NOMO-1 (cell line): ENCODE results near the gene IFNL2.
"Not testable (repeated sequence)": the region's sequence is repeated elsewhere in the genome, so short reads cannot be mapped to it uniquely, and the experiment has no call there.

Source experiments
- DNase-seq, 2 experiments: peaks; one replicate each; lab custom pipeline; 2025; ENCODE audit not compliant: unreplicated experiment in 2 of 2; lab: John Stamatoyannopoulos, UW

Gene IFNL2

GRCh38 chr19:39252458-39252857 is 15.7 kb upstream of the IFNL2 start:
- no peak for DNase-seq

- DNase-seq: no peak
Measured at GRCh38 chr19:39253374-39254149, 14.6 kb upstream of the IFNL2 start.

GRCh38 chr19:39254531-39255345 is 13.5 kb upstream of the IFNL2 start:
- no peak for DNase-seq

- DNase-seq: no peak
Measured at GRCh38 chr19:39257227-39257626, 11.0 kb upstream of the IFNL2 start.

- no peak for DNase-seq
Measured at GRCh38 chr19:39261704-39262103, 6.5 kb upstream of the IFNL2 start.

GRCh38 chr19:39262496-39262895 is 5.7 kb upstream of the IFNL2 start:
- DNase-seq: no peak

- DNase-seq: no peak
Measured at GRCh38 chr19:39263912-39264305, 4.3 kb upstream of the IFNL2 start.

GRCh38 chr19:39264306-39265290 is 3.6 kb upstream of the IFNL2 start:
- DNase-seq: no peak

- DNase-seq: no peak
Measured at GRCh38 chr19:39265321-39265916, 2.8 kb upstream of the IFNL2 start.

GRCh38 chr19:39268531-39269223 is 481 bp downstream of the IFNL2 start:
- not testable (repeated sequence) for DNase-seq

- not testable (repeated sequence) for DNase-seq
Measured at GRCh38 chr19:39269369-39269768, 1.2 kb downstream of the IFNL2 start.

- no peak for DNase-seq
Measured at GRCh38 chr19:39270036-39270871, 2.1 kb downstream of the IFNL2 start.

GRCh38 chr19:39273859-39274258 is 5.7 kb downstream of the IFNL2 start:
- not testable (repeated sequence) for DNase-seq

- no peak for DNase-seq
Measured at GRCh38 chr19:39275578-39275977, 7.4 kb downstream of the IFNL2 start.

- DNase-seq: no peak
Measured at GRCh38 chr19:39276740-39277139, 8.5 kb downstream of the IFNL2 start.

GRCh38 chr19:39277598-39277997 is 9.4 kb downstream of the IFNL2 start:
- no peak for DNase-seq

GRCh38 chr19:39282021-39282420 is 13.8 kb downstream of the IFNL2 start:
- DNase-seq: no peak

- no peak for DNase-seq
Measured at GRCh38 chr19:39284032-39284431, 15.8 kb downstream of the IFNL2 start.

- DNase-seq: no peak
Measured at GRCh38 chr19:39293394-39293793, 25.2 kb downstream of the IFNL2 start.
